Liver (tissue), 9 donors: ENCODE measurements around the gene TMEM263. TPM values are rescaled to one million over a fixed set of nuclear protein-coding genes. Genes with fewer than 3 reads are reported as not detected.

Source experiments
- DNase-seq: peaks from one replicate; pipeline ENCODE4 v3.0.0-alpha.2; 2017; ENCODE audit warnings: low spot score
- H3K27ac ChIP-seq, 2 donors: one replicate each; pipeline ENCODE4 v1.7.0; 2013; ENCODE audit warnings: inconsistent platforms in 2 of 2, low read length in 2 of 2, control low read depth in 1 of 2, low read depth in 1 of 2, mild to moderate bottlenecking in 1 of 2
- H3K27me3 ChIP-seq, 4 donors: one replicate each; pipeline versions ENCODE4 v1.6.1 to v1.7.0; 2013; ENCODE audit warnings: low read length in 3 of 4, inconsistent platforms in 1 of 4, mild to moderate bottlenecking in 1 of 4, moderate library complexity in 1 of 4; ENCODE audit not compliant: control insufficient read depth in 4 of 4, insufficient read depth in 4 of 4
- H3K36me3 ChIP-seq, 4 donors: one replicate each; pipeline versions ENCODE4 v1.6.1 to v1.7.0; 2013; ENCODE audit warnings: low read length in 3 of 4, mild to moderate bottlenecking in 3 of 4, low read depth in 1 of 4, moderate library complexity in 1 of 4; ENCODE audit not compliant: control insufficient read depth in 4 of 4, insufficient read depth in 3 of 4
- H3K4me1 ChIP-seq, 4 donors: one replicate each; pipeline versions ENCODE4 v1.6.1 to v1.7.0; 2013; ENCODE audit warnings: low read length in 3 of 4, mild to moderate bottlenecking in 3 of 4, moderate library complexity in 1 of 4; ENCODE audit not compliant: control insufficient read depth in 4 of 4, insufficient read depth in 4 of 4
- H3K4me3 ChIP-seq, 3 donors: one replicate each; pipeline versions ENCODE4 v1.6.1 to v1.7.0; 2013; ENCODE audit warnings: low read length in 3 of 3, control low read depth in 1 of 3, low read depth in 1 of 3, mild to moderate bottlenecking in 1 of 3
- H3K9ac ChIP-seq, 2 donors: one replicate each; pipeline ENCODE4 v1.7.0; 2013; ENCODE audit warnings: low read length in 2 of 2, mild to moderate bottlenecking in 2 of 2, moderate library complexity in 2 of 2, control low read depth in 1 of 2, low read depth in 1 of 2
- H3K9me3 ChIP-seq, 4 donors: one replicate each; pipeline versions ENCODE4 v1.6.1 to v1.7.0; 2013; ENCODE audit warnings: low read length in 3 of 4; ENCODE audit not compliant: control insufficient read depth in 4 of 4
- FOXA1 ChIP-seq: IDR thresholded peaks from 2 replicates; pipeline ENCODE4 v1.6.1; 2016; ENCODE audit warnings: antibody characterized with exemption
- GABPA ChIP-seq, 2 donors: IDR thresholded peaks in 1 of 2; conservative IDR thresholded peaks in 1 of 2; 2 replicates each; pipeline ENCODE4 v1.6.1; 2016; ENCODE audit warnings: antibody characterized with exemption in 2 of 2, mild to moderate bottlenecking in 1 of 2, moderate library complexity in 1 of 2
- HNF4A ChIP-seq, 2 donors: conservative IDR thresholded peaks; 2 replicates each; pipeline ENCODE4 v1.6.1; 2016; ENCODE audit warnings: antibody characterized with exemption in 2 of 2, mild to moderate bottlenecking in 2 of 2
- HNF4G ChIP-seq: IDR thresholded peaks from 2 replicates; pipeline ENCODE4 v1.6.1; 2016; ENCODE audit warnings: antibody characterized with exemption
- JUND ChIP-seq, 2 donors: IDR thresholded peaks; 2 replicates each; pipeline ENCODE4 v1.6.1; 2016; ENCODE audit warnings: antibody characterized with exemption in 2 of 2
- NR2F2 ChIP-seq: IDR thresholded peaks from 2 replicates; pipeline ENCODE4 v1.6.1; 2016; ENCODE audit warnings: antibody characterized with exemption
- RAD21 ChIP-seq, 2 donors: IDR thresholded peaks; 2 replicates each; pipeline ENCODE4 v1.6.1; 2016; ENCODE audit warnings: antibody characterized with exemption in 2 of 2, mild to moderate bottlenecking in 2 of 2
- RXRA ChIP-seq, 2 donors: IDR thresholded peaks; 2 replicates each; pipeline ENCODE4 v1.6.1; 2017 to 2018; ENCODE audit warnings: antibody characterized with exemption in 2 of 2, mild to moderate bottlenecking in 1 of 2
- SP1 ChIP-seq: IDR thresholded peaks from 2 replicates; pipeline ENCODE4 v1.6.1; 2018; ENCODE audit warnings: antibody characterized with exemption, mild to moderate bottlenecking
- TAF1 ChIP-seq: conservative IDR thresholded peaks from 2 replicates; pipeline ENCODE4 v1.6.1; 2016; ENCODE audit warnings: antibody characterized with exemption, mild to moderate bottlenecking
- YY1 ChIP-seq: IDR thresholded peaks from 2 replicates; pipeline ENCODE4 v1.6.1; 2016; ENCODE audit warnings: antibody characterized with exemption, mild to moderate bottlenecking
- WGBS: extraction: QIAGEN DNeasy Blood & Tissue Kit; methylation state at CpG from one replicate; pipeline ENCODE4 v1.1.7; 2013; 5-methylcytosine and 5-hydroxymethylcytosine counted together
- polyA plus RNA-seq, 2 donors: library from polyadenylated mRNA; stranded (reverse) in 1 of 2; unstranded in 1 of 2; fragments of 200-250 nt in 1 of 2; fragments of >200 nt in 1 of 2; fragmentation: Nextera tagmentation in 1 of 2; extraction: Ambion mirVana in 1 of 2; gene quantifications; one replicate each; pipeline versions ENCODE4 v1.2.1 to v1.2.3, GENCODE V29; 2013 to 2015
- total RNA-seq, 2 donors: library from RNA; depleted of rRNA; stranded (reverse); fragments of >200 nt; gene quantifications; one replicate each; pipeline ENCODE4 v1.2.3, GENCODE V29; 2014
- TF ChIP-seq, protein P1 (sequence below): IDR thresholded peaks from 2 replicates; pipeline ENCODE4 v1.6.1; 2016; ENCODE audit warnings: antibody characterized with exemption
- TF ChIP-seq, protein P2 (sequence below): IDR thresholded peaks from 2 replicates; pipeline ENCODE4 v1.6.1; 2016; ENCODE audit warnings: antibody characterized with exemption
- TF ChIP-seq, protein P3 (sequence below): fragments of 150-350 bp; IDR thresholded peaks from 2 replicates; pipeline ENCODE4 v1.5.1; 2017; ENCODE audit warnings: improper control_type of control experiment, low read depth, low read length; ENCODE audit not compliant: missing input control
- TF ChIP-seq, protein P4 (sequence below): IDR thresholded peaks from 2 replicates; pipeline ENCODE4 v1.6.1; 2016; ENCODE audit warnings: antibody characterized with exemption
- TF ChIP-seq, protein P5 (sequence below): IDR thresholded peaks from 2 replicates; pipeline ENCODE4 v1.6.1; 2016; ENCODE audit warnings: antibody characterized with exemption, mild to moderate bottlenecking
- donor health status: healthy.
- donor health status: healthy.
- donor health status: healthy.
- donor health status: healthy.
- donor health status: healthy.

TMEM263 gene
- total and polyA plus RNA-seq, 4 donors, result 21.4 to 38.0 (median 21.9) TPM

DNA sequence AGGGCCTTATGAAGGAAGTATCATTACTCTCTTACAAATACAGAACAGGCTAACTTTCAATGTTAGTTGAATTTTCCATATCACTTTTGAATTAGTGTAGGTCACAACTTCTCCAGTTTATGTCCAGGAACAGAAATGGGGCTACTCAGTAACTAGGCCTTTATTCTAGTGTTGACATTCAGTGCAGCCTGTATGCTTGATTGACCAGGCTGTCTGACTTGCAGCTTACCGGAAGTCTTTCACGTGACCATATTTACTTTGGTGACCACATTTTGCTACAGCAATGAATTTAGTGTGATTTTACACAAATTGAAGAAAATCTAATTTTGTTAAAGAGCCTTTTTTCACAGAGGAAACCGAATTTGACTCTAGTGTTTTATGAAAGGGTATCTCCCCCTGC is 18.8 kb downstream of the TMEM263 start (continued):
- TF ChIP-seq, protein P1, sequence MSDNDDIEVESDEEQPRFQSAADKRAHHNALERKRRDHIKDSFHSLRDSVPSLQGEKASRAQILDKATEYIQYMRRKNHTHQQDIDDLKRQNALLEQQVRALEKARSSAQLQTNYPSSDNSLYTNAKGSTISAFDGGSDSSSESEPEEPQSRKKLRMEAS, result peak; percentile 35
- TF ChIP-seq GABPA (IDR thresholded peaks at IDR 0.05 in 1 of 2, conservative IDR thresholded peaks at IDR 0.05 in 1 of 2) (peak in 1 of 2 donors; percentile 15), RXRA (IDR thresholded peaks at IDR 0.05) (peak; percentile 56 to 75), HNF4G (no peak)
- TF ChIP-seq, protein P2, sequence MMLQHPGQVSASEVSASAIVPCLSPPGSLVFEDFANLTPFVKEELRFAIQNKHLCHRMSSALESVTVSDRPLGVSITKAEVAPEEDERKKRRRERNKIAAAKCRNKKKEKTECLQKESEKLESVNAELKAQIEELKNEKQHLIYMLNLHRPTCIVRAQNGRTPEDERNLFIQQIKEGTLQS, result peak; percentile 61

DNA sequence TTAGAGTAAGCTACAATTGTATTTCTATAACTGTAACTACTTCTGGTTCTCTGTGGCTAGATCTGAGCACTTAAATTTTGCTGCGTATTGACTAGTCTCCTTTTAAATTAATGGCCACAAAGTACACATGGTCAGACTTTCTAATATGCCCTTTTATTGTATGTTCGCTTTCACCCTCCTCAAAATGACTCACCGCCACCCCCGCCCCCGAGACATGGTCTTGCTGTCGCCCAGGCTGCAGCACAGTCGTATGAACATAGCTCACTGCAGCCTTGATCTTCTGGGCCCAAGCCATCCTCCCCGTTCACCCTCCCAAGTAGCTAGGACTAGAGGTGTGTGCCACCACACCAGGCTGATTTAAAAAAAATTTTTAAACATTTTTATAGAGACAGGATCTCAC is 19.4 kb downstream of the TMEM263 start:
- Histone ChIP-seq H3K27ac (peak overlapping the region; percentile 65 to 79), H3K4me1 (peaks cover 18 to 52% (median 28%) of the 10 kb centered on the region in 4 donors), H3K9ac (no peak overlapping the region), H3K4me3 (no peak overlapping the region), H3K9me3 (no peaks in the 10 kb centered on the region), H3K27me3 (no peaks in the 10 kb centered on the region), H3K36me3 (peaks cover 3 to 11% (median 6%) of the 10 kb centered on the region in 4 donors)
- no peak for DNase-seq
- TF ChIP-seq, protein P3, sequence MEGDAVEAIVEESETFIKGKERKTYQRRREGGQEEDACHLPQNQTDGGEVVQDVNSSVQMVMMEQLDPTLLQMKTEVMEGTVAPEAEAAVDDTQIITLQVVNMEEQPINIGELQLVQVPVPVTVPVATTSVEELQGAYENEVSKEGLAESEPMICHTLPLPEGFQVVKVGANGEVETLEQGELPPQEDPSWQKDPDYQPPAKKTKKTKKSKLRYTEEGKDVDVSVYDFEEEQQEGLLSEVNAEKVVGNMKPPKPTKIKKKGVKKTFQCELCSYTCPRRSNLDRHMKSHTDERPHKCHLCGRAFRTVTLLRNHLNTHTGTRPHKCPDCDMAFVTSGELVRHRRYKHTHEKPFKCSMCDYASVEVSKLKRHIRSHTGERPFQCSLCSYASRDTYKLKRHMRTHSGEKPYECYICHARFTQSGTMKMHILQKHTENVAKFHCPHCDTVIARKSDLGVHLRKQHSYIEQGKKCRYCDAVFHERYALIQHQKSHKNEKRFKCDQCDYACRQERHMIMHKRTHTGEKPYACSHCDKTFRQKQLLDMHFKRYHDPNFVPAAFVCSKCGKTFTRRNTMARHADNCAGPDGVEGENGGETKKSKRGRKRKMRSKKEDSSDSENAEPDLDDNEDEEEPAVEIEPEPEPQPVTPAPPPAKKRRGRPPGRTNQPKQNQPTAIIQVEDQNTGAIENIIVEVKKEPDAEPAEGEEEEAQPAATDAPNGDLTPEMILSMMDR, result no peak
- no peak for TF ChIP-seq YY1
- no peak for TF ChIP-seq SP1
- TF ChIP-seq, protein P1, result no peak
- no peak for TF ChIP-seq NR2F2
- TF ChIP-seq TAF1, result no peak
- TF ChIP-seq JUND (IDR thresholded peaks at IDR 0.05), result no peak
- TF ChIP-seq, protein P4, sequence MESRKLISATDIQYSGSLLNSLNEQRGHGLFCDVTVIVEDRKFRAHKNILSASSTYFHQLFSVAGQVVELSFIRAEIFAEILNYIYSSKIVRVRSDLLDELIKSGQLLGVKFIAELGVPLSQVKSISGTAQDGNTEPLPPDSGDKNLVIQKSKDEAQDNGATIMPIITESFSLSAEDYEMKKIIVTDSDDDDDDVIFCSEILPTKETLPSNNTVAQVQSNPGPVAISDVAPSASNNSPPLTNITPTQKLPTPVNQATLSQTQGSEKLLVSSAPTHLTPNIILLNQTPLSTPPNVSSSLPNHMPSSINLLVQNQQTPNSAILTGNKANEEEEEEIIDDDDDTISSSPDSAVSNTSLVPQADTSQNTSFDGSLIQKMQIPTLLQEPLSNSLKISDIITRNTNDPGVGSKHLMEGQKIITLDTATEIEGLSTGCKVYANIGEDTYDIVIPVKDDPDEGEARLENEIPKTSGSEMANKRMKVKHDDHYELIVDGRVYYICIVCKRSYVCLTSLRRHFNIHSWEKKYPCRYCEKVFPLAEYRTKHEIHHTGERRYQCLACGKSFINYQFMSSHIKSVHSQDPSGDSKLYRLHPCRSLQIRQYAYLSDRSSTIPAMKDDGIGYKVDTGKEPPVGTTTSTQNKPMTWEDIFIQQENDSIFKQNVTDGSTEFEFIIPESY, result no peak
- TF ChIP-seq RAD21 (IDR thresholded peaks at IDR 0.05), result no peak
- TF ChIP-seq, protein P2, result no peak
- no peak for TF ChIP-seq HNF4G
- no peak for TF ChIP-seq FOXA1
- TF ChIP-seq, protein P5, sequence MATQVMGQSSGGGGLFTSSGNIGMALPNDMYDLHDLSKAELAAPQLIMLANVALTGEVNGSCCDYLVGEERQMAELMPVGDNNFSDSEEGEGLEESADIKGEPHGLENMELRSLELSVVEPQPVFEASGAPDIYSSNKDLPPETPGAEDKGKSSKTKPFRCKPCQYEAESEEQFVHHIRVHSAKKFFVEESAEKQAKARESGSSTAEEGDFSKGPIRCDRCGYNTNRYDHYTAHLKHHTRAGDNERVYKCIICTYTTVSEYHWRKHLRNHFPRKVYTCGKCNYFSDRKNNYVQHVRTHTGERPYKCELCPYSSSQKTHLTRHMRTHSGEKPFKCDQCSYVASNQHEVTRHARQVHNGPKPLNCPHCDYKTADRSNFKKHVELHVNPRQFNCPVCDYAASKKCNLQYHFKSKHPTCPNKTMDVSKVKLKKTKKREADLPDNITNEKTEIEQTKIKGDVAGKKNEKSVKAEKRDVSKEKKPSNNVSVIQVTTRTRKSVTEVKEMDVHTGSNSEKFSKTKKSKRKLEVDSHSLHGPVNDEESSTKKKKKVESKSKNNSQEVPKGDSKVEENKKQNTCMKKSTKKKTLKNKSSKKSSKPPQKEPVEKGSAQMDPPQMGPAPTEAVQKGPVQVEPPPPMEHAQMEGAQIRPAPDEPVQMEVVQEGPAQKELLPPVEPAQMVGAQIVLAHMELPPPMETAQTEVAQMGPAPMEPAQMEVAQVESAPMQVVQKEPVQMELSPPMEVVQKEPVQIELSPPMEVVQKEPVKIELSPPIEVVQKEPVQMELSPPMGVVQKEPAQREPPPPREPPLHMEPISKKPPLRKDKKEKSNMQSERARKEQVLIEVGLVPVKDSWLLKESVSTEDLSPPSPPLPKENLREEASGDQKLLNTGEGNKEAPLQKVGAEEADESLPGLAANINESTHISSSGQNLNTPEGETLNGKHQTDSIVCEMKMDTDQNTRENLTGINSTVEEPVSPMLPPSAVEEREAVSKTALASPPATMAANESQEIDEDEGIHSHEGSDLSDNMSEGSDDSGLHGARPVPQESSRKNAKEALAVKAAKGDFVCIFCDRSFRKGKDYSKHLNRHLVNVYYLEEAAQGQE, result no peak
- no peak for TF ChIP-seq RXRA (IDR thresholded peaks at IDR 0.05)
- no peak for TF ChIP-seq HNF4A (conservative IDR thresholded peaks at IDR 0.05)
- WGBS, result 95% methylated on average over 8 of the region's 8 CpGs
